Stomach smooth muscle (tissue), 2 donors: Measurements from ENCODE around the gene NSUN3.
A peak's percentile ranks its signal among the peaks of the same experiment; 100 is the strongest.
"Not testable (repeated sequence)": the region's sequence is repeated elsewhere in the genome, so short reads cannot be mapped to it uniquely, and the experiment has no call there.

Source experiments
- H3K27ac ChIP-seq: one replicate; pipeline ENCODE4 v1.7.0; 2013; ENCODE audit warnings: mild to moderate bottlenecking, low read length, inconsistent platforms
- H3K27me3 ChIP-seq, 2 donors: one replicate each; pipeline ENCODE4 v1.7.0; 2013; ENCODE audit warnings: low read length in 2 of 2; ENCODE audit not compliant: insufficient read depth in 2 of 2, control insufficient read depth in 1 of 2
- H3K36me3 ChIP-seq, 2 donors: one replicate each; pipeline ENCODE4 v1.7.0; 2013; ENCODE audit warnings: low read length in 2 of 2; ENCODE audit not compliant: control insufficient read depth in 2 of 2, insufficient read depth in 2 of 2
- H3K4me1 ChIP-seq: one replicate; pipeline ENCODE4 v1.7.0; 2013; ENCODE audit warnings: low read length; ENCODE audit not compliant: control insufficient read depth, insufficient read depth
- H3K4me3 ChIP-seq, 2 donors: one replicate each; pipeline ENCODE4 v1.7.0; 2013; ENCODE audit warnings: low read length in 2 of 2
- H3K9ac ChIP-seq, 2 donors: one replicate each; pipeline ENCODE4 v1.7.0; 2013; ENCODE audit warnings: low read length in 2 of 2, mild to moderate bottlenecking in 1 of 2
- H3K9me3 ChIP-seq, 2 donors: one replicate each; pipeline ENCODE4 v1.7.0; 2013; ENCODE audit warnings: low read length in 2 of 2; ENCODE audit not compliant: control insufficient read depth in 2 of 2
- donor health status: healthy.
- donor health status: Pancreatic carcinoma.

The NSUN3 gene

GRCh38 chr3:94062513-94063404, at the start of gene NSUN3, which contains the start of gene DHFR2:
NSUN3 (plus strand) TSS chr3:94063061; CDS start chr3:94063127, 66 bp downstream.
DHFR2 (minus strand) TSS chr3:94062916; CDS start chr3:94061511, 1,405 bp downstream.
- H3K36me3 ChIP-seq = peaks cover 5 to 8% of the 10 kb centered on the region in 2 donors
- peak within 1 kb of the TSS; percentile 90 to 91 for H3K4me3 ChIP-seq
- peak within 1 kb of the TSS; percentile 95 to 96 for H3K9ac ChIP-seq
- peaks cover 7% of the 10 kb centered on the region for H3K4me1 ChIP-seq
- no peaks in the 10 kb centered on the region for H3K9me3 ChIP-seq
- H3K27me3 ChIP-seq = no peaks in the 10 kb centered on the region
- H3K27ac ChIP-seq = peak within 1 kb of the TSS; percentile 92

DNA sequence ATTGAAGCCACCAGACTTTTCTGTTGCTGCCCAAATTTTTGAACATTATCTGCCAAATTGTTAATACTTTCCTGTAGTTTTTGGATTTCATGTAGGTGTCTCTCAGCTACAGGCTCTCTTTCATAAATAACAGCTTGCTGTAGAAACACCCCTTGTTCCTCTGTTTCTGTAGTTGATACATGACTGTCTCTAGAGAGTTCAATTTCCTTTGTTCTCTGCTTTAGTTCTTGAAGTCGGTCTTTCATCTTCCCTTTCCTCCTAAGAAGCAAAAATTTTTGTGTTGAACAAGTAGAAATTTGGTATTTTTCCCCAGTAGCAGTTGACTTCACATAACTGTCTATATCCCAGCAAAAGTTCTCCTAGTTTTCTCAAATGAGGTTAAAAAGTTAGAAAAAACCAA, 47.8 kb upstream of the NSUN3 start:
- no peaks in the 10 kb centered on the region for H3K27me3 ChIP-seq
- H3K36me3 ChIP-seq = no peaks in the 10 kb centered on the region
- H3K9me3 ChIP-seq = no peaks in the 10 kb centered on the region
- no peaks in the 10 kb centered on the region for H3K4me1 ChIP-seq
- no peak overlapping the region for H3K27ac ChIP-seq
- no peak overlapping the region for H3K9ac ChIP-seq
- no peak overlapping the region for H3K4me3 ChIP-seq

DNA sequence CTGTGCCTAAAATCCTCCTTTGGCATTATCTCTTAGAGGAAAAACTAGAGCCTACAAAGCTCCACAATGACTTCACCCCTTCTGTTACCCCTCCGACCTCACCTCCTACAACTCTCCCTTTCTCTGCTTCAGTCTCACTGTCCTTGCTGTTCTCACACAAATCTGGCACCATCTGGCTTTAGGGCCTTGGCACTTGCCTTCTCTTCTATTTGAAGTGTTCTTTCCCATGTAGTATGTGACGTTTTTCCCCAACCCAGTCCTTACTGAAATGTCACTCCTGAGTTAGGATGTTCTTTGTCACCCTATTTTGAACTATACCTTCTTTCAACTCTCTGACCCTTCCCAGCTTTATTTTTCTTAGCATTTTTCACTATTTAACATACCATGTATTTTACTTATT, 43.2 kb upstream of the NSUN3 start:
- H3K36me3 ChIP-seq = peaks cover 0 to 3% of the 10 kb centered on the region in 2 donors
- no peaks in the 10 kb centered on the region for H3K9me3 ChIP-seq
- no peaks in the 10 kb centered on the region for H3K4me1 ChIP-seq
- no peak overlapping the region for H3K4me3 ChIP-seq
- H3K27ac ChIP-seq = no peak overlapping the region
- no peaks in the 10 kb centered on the region for H3K27me3 ChIP-seq
- no peak overlapping the region for H3K9ac ChIP-seq

DNA sequence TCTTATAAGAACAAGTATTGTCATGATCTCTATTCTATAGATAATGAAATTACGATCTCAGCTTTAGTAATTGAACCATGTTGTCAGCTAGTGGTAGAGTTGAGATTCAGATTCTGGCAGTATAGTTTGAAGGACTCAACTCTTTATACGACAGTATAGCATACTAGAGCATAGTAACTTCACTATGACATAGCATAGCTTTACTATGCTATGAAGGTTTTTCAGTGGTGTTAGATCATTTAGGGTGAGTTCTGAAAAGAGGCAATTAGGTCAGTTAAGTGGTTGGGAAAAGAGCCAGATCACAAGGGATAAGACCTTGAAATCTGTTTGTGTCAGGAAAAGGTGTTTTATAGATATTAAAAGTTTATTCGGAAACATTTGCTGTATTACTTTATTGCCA, 42.6 kb upstream of the NSUN3 start:
- no peak overlapping the region for H3K27ac ChIP-seq
- H3K9ac ChIP-seq = no peak overlapping the region
- H3K4me3 ChIP-seq = no peak overlapping the region
- H3K9me3 ChIP-seq = no peaks in the 10 kb centered on the region
- no peaks in the 10 kb centered on the region for H3K4me1 ChIP-seq
- peaks cover 0 to 3% of the 10 kb centered on the region in 2 donors for H3K36me3 ChIP-seq
- no peaks in the 10 kb centered on the region for H3K27me3 ChIP-seq

DNA sequence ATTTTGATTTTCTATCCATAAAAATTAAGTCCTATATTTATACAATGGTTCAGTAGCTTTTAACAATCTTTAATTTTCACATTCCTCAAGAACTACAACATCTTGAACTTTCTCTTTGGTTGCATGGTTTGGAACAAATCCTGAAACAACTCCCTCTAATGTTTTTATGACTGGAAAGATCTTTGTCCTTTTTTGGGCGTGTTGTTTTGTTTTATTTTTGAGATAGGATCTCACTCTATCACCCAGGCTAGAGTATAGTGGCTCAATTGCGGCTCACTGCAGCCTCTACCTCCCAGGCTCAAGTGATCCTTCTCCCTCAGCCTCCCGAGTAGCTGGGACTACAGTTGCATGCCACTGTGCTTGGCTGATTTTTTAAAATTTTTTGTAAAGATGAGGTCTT, 38.5 kb upstream of the NSUN3 start:
- Histone ChIP-seq H3K9ac (no peak overlapping the region), H3K9me3 (no peaks in the 10 kb centered on the region), H3K4me1 (no peaks in the 10 kb centered on the region), H3K36me3 (peaks cover 0 to 3% of the 10 kb centered on the region in 2 donors), H3K27ac (no peak overlapping the region), H3K4me3 (no peak overlapping the region), H3K27me3 (no peaks in the 10 kb centered on the region)

- Histone ChIP-seq H3K27me3 (no peaks in the 10 kb centered on the region), H3K4me3 (no peak overlapping the region), H3K4me1 (no peaks in the 10 kb centered on the region), H3K27ac (no peak overlapping the region), H3K36me3 (peaks cover 0 to 1% of the 10 kb centered on the region in 2 donors), H3K9ac (no peak overlapping the region), H3K9me3 (no peaks in the 10 kb centered on the region)
These were observed 36.2 kb upstream of the NSUN3 start for GRCh38 chr3:94026623-94027022.

GRCh38 chr3:94028093-94028837, 34.6 kb upstream of the NSUN3 start, which contains the start of gene STX19:
STX19 (minus strand) TSS chr3:94028597; CDS start chr3:94015269, 13,328 bp downstream.
- Histone ChIP-seq H3K27me3 (no peaks in the 10 kb centered on the region), H3K27ac (no peak within 1 kb of the TSS), H3K9ac (no peak within 1 kb of the TSS), H3K4me1 (no peaks in the 10 kb centered on the region), H3K9me3 (no peaks in the 10 kb centered on the region), H3K36me3 (no peaks in the 10 kb centered on the region), H3K4me3 (no peak within 1 kb of the TSS)

DNA sequence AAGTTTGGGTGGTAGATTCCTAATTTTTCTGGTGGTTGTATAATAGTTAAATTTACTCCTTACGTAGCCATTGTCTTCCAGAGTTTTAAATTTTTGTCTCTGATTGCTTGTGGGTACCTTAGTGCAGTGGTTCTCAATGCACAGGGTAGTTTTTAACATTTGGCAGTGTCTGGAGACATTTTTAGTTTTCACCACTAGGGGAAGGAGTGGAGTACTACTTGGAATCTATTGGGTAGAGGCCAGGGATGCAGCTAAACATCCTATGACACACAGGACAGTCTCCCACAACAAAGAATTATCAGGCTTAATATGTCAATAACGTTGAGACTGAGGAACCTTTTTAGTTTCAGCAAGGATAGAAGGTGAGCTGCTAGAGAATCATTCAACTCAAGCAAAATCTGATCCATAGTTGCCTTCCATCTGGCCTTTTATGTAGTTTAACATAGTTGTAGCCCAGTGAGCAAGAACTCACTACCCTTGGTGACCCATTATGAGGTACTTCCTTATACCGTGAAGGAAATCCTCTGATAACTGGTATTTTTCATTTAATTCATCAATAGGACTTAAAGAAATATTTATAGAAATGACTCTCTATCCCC, 25.9 kb upstream of the NSUN3 start:
- Histone ChIP-seq H3K27ac (no peak overlapping the region), H3K36me3 (no peaks in the 10 kb centered on the region), H3K27me3 (no peaks in the 10 kb centered on the region), H3K4me1 (no peaks in the 10 kb centered on the region), H3K4me3 (no peak overlapping the region), H3K9ac (no peak overlapping the region), H3K9me3 (no peaks in the 10 kb centered on the region)

- Histone ChIP-seq H3K27me3 (no peaks in the 10 kb centered on the region), H3K4me1 (no peaks in the 10 kb centered on the region), H3K27ac (no peak overlapping the region), H3K4me3 (no peak overlapping the region), H3K9me3 (no peaks in the 10 kb centered on the region), H3K36me3 (no peaks in the 10 kb centered on the region), H3K9ac (no peak overlapping the region)
These were observed 19.6 kb upstream of the NSUN3 start for GRCh38 chr3:94043285-94043684.

GRCh38 chr3:94044100-94044936, 18.5 kb upstream of the NSUN3 start:
- not testable (repeated sequence) for H3K4me1 ChIP-seq, H3K27ac ChIP-seq, H3K4me3 ChIP-seq, H3K9me3 ChIP-seq, H3K36me3 ChIP-seq, H3K27me3 ChIP-seq, H3K9ac ChIP-seq
